H1 (cell line): ENCODE results near the gene APOC4.

ENCODE experiments used
- EP300 ChIP-seq, 2 experiments: IDR thresholded peaks; 1 replicate in 1 of 2; 2 replicates in 1 of 2; pipeline ENCODE4 v1.6.1; 2011 to 2012; ENCODE audit warnings: low read depth in 2 of 2, low read length in 2 of 2, mild to moderate bottlenecking in 2 of 2, borderline replicate concordance in 1 of 2, inconsistent platforms in 1 of 2, moderate library complexity in 1 of 2
- EZH2 ChIP-seq: fragments of 200-600 bp; sonication (generic); IDR thresholded peaks from 2 replicates; pipeline ENCODE4 v1.7.1; 2012; ENCODE audit warnings: low read depth, mild to moderate bottlenecking, moderate library complexity, low read length, inconsistent platforms; ENCODE audit not compliant: severe bottlenecking
- PHF8 ChIP-seq: fragments of 200-600 bp; sonication (generic); conservative IDR thresholded peaks from 2 replicates; pipeline ENCODE4 v1.7.1; 2012; ENCODE audit warnings: low read depth, mild to moderate bottlenecking, inconsistent platforms, low read length, moderate library complexity
- POLR2A ChIP-seq, 2 experiments: IDR thresholded peaks; 1 replicate in 1 of 2; 2 replicates in 1 of 2; pipeline ENCODE4 v1.6.1; 2011; ENCODE audit warnings: low read depth in 2 of 2, low read length in 2 of 2, mild to moderate bottlenecking in 2 of 2; ENCODE audit errors: control extremely low read depth in 1 of 2
- POLR2AphosphoS5 ChIP-seq: IDR thresholded peaks from 2 replicates; pipeline ENCODE4 v1.6.1; 2011; ENCODE audit warnings: low read depth, low read length
- SP1 ChIP-seq: IDR thresholded peaks from 2 replicates; pipeline ENCODE4 v1.6.1; 2011; ENCODE audit warnings: low read depth, low read length
- TF ChIP-seq, protein P1 (sequence below), 3 experiments: IDR thresholded peaks; 1 replicate in 2 of 3; 2 replicates in 1 of 3; pipeline versions ENCODE4 v1.5.1 to v1.6.1; 2011; ENCODE audit warnings: low read length in 3 of 3, mild to moderate bottlenecking in 3 of 3, inconsistent platforms in 2 of 3, low read depth in 1 of 3, moderate library complexity in 1 of 3; ENCODE audit not compliant: insufficient read depth in 1 of 3; ENCODE audit errors: control extremely low read depth in 1 of 3

DNA sequence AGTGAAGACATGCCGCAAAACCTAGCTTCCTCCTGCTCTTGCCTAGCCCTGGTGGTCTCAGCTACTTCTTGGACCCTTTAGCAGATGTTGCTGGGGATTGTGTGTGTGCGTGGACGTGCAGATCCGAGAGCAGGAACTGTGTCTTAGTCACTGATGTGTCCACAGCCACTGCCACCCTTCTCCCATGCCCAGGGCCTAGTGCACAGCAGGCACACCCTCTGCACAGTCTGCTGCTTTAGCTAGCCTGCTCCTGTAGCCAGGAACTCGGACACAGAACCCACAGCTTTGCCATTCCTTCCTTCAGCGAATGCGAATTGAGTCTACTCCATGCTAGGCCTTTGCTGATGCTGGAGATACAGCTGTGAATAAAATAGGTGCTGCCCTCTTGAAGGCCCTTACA, 15.5 kb downstream of the APOC4 start:
- TF ChIP-seq POLR2AphosphoS5 (no peak), SP1 (no peak), PHF8 (no peak), EZH2 (no peak), EP300 (IDR thresholded peaks at IDR 0.05; ENCODE audit: borderline replicate concordance in 1 of 2, low read depth in 2 of 2, low read length in 2 of 2) (no peak), POLR2A (IDR thresholded peaks at IDR 0.05; ENCODE audit: control extremely low read depth in 1 of 2, low read depth in 2 of 2, low read length in 2 of 2) (no peak)
- TF ChIP-seq, protein P1, sequence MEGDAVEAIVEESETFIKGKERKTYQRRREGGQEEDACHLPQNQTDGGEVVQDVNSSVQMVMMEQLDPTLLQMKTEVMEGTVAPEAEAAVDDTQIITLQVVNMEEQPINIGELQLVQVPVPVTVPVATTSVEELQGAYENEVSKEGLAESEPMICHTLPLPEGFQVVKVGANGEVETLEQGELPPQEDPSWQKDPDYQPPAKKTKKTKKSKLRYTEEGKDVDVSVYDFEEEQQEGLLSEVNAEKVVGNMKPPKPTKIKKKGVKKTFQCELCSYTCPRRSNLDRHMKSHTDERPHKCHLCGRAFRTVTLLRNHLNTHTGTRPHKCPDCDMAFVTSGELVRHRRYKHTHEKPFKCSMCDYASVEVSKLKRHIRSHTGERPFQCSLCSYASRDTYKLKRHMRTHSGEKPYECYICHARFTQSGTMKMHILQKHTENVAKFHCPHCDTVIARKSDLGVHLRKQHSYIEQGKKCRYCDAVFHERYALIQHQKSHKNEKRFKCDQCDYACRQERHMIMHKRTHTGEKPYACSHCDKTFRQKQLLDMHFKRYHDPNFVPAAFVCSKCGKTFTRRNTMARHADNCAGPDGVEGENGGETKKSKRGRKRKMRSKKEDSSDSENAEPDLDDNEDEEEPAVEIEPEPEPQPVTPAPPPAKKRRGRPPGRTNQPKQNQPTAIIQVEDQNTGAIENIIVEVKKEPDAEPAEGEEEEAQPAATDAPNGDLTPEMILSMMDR (IDR thresholded peaks at IDR 0.05; ENCODE audit: control extremely low read depth in 1 of 3, insufficient read depth in 1 of 3, low read depth in 1 of 3, low read length in 3 of 3) = no peak
